DND-41 (cell line): ENCODE data around the gene C1QTNF1.

Experiments used
- ATAC-seq: fragments of 200-7000 bp; cut with Tn5 transposase; 3 replicates; pipeline ENCODE4 v1.9.1; 2021; ENCODE audit warnings: low read depth; ENCODE audit not compliant: insufficient read depth
- DNase-seq: peaks from one replicate; pipeline ENCODE4 v3.0.0-alpha.2; 2020
- H2AFZ ChIP-seq: 2 replicates; pipeline ENCODE4 v1.6.0; 2012; ENCODE audit warnings: low read depth, low read length
- H3K27ac ChIP-seq: 2 replicates; pipeline ENCODE4 v1.5.1; 2012; ENCODE audit warnings: low read length, inconsistent platforms
- H3K27me3 ChIP-seq: fragments of 200-600 bp; sonication (generic); 2 replicates; pipeline ENCODE4 v1.6.0; 2012; ENCODE audit warnings: low read length, mild to moderate bottlenecking, inconsistent platforms; ENCODE audit not compliant: insufficient read depth, poor library complexity
- H3K36me3 ChIP-seq: 2 replicates; pipeline ENCODE4 v1.5.1; 2012; ENCODE audit warnings: low read length, inconsistent platforms; ENCODE audit not compliant: insufficient read depth
- H3K4me1 ChIP-seq: 2 replicates; pipeline ENCODE4 v1.5.1; 2012; ENCODE audit warnings: mild to moderate bottlenecking, low read length; ENCODE audit not compliant: insufficient read depth
- H3K4me2 ChIP-seq: 2 replicates; pipeline ENCODE4 v1.6.0; 2012; ENCODE audit warnings: mild to moderate bottlenecking, moderate library complexity, low read length, inconsistent platforms; ENCODE audit not compliant: insufficient read depth
- H3K4me3 ChIP-seq, 2 experiments: fragments of 200-600 bp in 1 of 2; shearing (Covaris generic) in 1 of 2; 2 replicates each; pipeline ENCODE4 v1.5.1; 2012 to 2016; ENCODE audit warnings: inconsistent platforms in 2 of 2, low read length in 2 of 2, mild to moderate bottlenecking in 2 of 2, low read depth in 1 of 2, moderate library complexity in 1 of 2
- H3K79me2 ChIP-seq: 2 replicates; pipeline ENCODE4 v1.6.0; 2012; ENCODE audit warnings: low read length, inconsistent platforms; ENCODE audit not compliant: insufficient read depth
- H3K9ac ChIP-seq: 2 replicates; pipeline ENCODE4 v1.6.0; 2012; ENCODE audit warnings: low read depth, mild to moderate bottlenecking, inconsistent platforms, low read length, moderate library complexity
- H3K9me3 ChIP-seq: 2 replicates; pipeline ENCODE4 v1.5.1; 2012; ENCODE audit warnings: low read length, moderate library complexity, mild to moderate bottlenecking, inconsistent platforms; ENCODE audit not compliant: insufficient read depth, severe bottlenecking
- H4K20me1 ChIP-seq: 2 replicates; pipeline ENCODE4 v1.6.0; 2012; ENCODE audit warnings: low read length; ENCODE audit not compliant: insufficient read depth
- EZH2 ChIP-seq: IDR thresholded peaks from 3 replicates; pipeline ENCODE4 v1.6.1; 2012; ENCODE audit warnings: borderline replicate concordance, low read depth, mild to moderate bottlenecking, moderate library complexity, low read length, inconsistent platforms; ENCODE audit not compliant: severe bottlenecking
- TF ChIP-seq, protein P1 (sequence below): IDR thresholded peaks from 2 replicates; pipeline ENCODE4 v1.5.1; 2012; ENCODE audit warnings: borderline replicate concordance, low read length, moderate library complexity, mild to moderate bottlenecking; ENCODE audit not compliant: poor library complexity, severe bottlenecking; ENCODE audit errors: extremely low read depth

Gene C1QTNF1

DNA sequence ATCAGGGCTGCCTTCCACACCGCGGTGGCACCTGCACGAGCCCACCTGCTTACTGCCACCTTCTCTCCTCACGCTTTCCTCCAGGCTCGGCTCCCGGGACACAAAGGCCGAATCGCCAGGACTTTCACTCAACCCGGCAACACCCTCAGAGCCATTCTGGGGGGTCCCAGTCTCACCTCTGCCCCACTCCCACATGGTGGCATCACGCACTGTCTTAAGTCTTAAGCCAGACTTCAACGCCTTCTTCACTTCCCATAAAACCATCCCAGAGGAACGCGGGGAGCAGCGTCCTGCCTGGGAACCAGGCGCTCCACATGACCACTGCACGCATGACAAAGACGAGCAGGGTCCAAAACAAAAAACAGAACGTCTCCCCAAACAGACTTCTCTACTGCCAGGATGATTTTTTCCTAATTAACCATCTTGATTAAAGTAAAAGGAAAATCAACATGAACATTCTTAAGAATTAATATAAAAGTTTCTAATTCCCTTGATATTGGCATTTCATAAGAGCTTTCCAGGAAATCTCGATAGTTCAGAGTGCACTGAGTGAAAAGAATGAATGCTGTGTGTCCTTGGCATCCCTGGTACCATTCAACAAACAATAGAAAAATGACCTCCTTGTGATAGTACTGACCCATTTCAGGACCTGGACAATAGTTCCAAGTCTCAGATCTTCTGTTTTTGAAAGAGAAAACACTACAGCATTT lies 17.0 kb upstream of the C1QTNF1 start:
- no peak for ATAC-seq
- peak overlapping the region; percentile 25; the same call in 1 of the 2 replicates for H3K27ac ChIP-seq
- no peak overlapping the region for H2AFZ ChIP-seq
- no peak for DNase-seq
- H4K20me1 ChIP-seq, result peaks cover 58% of the 10 kb centered on the region
- H3K4me2 ChIP-seq, result peak overlapping the region; percentile 90
- H3K36me3 ChIP-seq, result peaks cover 37% of the 10 kb centered on the region
- H3K9me3 ChIP-seq, result no peaks in the 10 kb centered on the region
- H3K4me1 ChIP-seq, result peaks cover 47% of the 10 kb centered on the region
- H3K4me3 ChIP-seq, result peak overlapping the region in 1 of 2 experiments; percentile 100; a peak in 2 of 4 replicates
- no peak overlapping the region for H3K9ac ChIP-seq
- H3K79me2 ChIP-seq, result peaks cover 75% of the 10 kb centered on the region
- H3K27me3 ChIP-seq, result no peaks in the 10 kb centered on the region
- TF ChIP-seq EZH2, result no peak
- TF ChIP-seq, protein P1, sequence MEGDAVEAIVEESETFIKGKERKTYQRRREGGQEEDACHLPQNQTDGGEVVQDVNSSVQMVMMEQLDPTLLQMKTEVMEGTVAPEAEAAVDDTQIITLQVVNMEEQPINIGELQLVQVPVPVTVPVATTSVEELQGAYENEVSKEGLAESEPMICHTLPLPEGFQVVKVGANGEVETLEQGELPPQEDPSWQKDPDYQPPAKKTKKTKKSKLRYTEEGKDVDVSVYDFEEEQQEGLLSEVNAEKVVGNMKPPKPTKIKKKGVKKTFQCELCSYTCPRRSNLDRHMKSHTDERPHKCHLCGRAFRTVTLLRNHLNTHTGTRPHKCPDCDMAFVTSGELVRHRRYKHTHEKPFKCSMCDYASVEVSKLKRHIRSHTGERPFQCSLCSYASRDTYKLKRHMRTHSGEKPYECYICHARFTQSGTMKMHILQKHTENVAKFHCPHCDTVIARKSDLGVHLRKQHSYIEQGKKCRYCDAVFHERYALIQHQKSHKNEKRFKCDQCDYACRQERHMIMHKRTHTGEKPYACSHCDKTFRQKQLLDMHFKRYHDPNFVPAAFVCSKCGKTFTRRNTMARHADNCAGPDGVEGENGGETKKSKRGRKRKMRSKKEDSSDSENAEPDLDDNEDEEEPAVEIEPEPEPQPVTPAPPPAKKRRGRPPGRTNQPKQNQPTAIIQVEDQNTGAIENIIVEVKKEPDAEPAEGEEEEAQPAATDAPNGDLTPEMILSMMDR, result no peak

- peaks cover 50% of the 10 kb centered on the region for H4K20me1 ChIP-seq
- no peaks in the 10 kb centered on the region for H3K27me3 ChIP-seq
- peak overlapping the region in 1 of 2 experiments; percentile 100; a peak in 2 of 4 replicates for H3K4me3 ChIP-seq
- no peaks in the 10 kb centered on the region for H3K9me3 ChIP-seq
- no peak for ATAC-seq
- H3K27ac ChIP-seq, result peak overlapping the region; percentile 95; the same call in 1 of the 2 replicates
- H2AFZ ChIP-seq, result no peak overlapping the region
- peaks cover 47% of the 10 kb centered on the region for H3K4me1 ChIP-seq
- H3K9ac ChIP-seq, result peak overlapping the region; percentile 97
- no peak for DNase-seq
- TF ChIP-seq EZH2, result no peak
- TF ChIP-seq, protein P1, result no peak
- H3K4me2 ChIP-seq, result peak overlapping the region; percentile 90
- peaks cover 67% of the 10 kb centered on the region for H3K79me2 ChIP-seq
- H3K36me3 ChIP-seq, result peaks cover 29% of the 10 kb centered on the region
Observed at GRCh38 chr17:79007504-79008381, 16.2 kb upstream of the C1QTNF1 start.

- DNase-seq, result no peak
- Histone ChIP-seq H3K4me2 (peak overlapping the region; percentile 90), H3K36me3 (peaks cover 19% of the 10 kb centered on the region), H3K4me1 (peaks cover 47% of the 10 kb centered on the region), H3K79me2 (peaks cover 56% of the 10 kb centered on the region), H3K27ac (peak overlapping the region; percentile 95), H2AFZ (peak overlapping the region; percentile 82), H4K20me1 (peaks cover 40% of the 10 kb centered on the region), H3K27me3 (no peaks in the 10 kb centered on the region), H3K4me3 (peak overlapping the region; percentile 99 to 100), H3K9me3 (peaks cover 2% of the 10 kb centered on the region), H3K9ac (peak overlapping the region; percentile 97)
- TF ChIP-seq, protein P1, result no peak
- no peak for TF ChIP-seq EZH2
- ATAC-seq, result no peak
Observed at GRCh38 chr17:79008666-79009387, 15.1 kb upstream of the C1QTNF1 start.
